ENCODE measurements around the gene EIF5A2.

The EIF5A2 gene

GRCh38 chr3:170858599-170858998 is 49.8 kb downstream of the EIF5A2 start:
- Histone ChIP-seq H4K91ac (ENCODE audit: low read length) (no peak overlapping the region), H2BK120ac (ENCODE audit: low read depth, low read length) (no peak overlapping the region), H2AK5ac (ENCODE audit: low read length, severe bottlenecking) (no peak overlapping the region), H3K27me3 (ENCODE audit: control insufficient read depth in 1 of 2, insufficient read depth in 1 of 2, low read length in 2 of 2) (no peaks in the 10 kb centered on the region), H3K27ac (ENCODE audit: low read length, poor library complexity, severe bottlenecking) (no peak overlapping the region), H3K36me3 (ENCODE audit: control insufficient read depth in 1 of 2, insufficient read depth in 2 of 2, low read depth in 1 of 2, low read length in 2 of 2) (no peaks in the 10 kb centered on the region), H2AFZ (ENCODE audit: low read depth, low read length) (no peak overlapping the region), H4K8ac (ENCODE audit: low read length) (no peak overlapping the region), H3K79me1 (replicated peaks; ENCODE audit: low read length, poor library complexity, severe bottlenecking) (no peaks in the 10 kb centered on the region), H2BK15ac (ENCODE audit: low read depth, poor library complexity, severe bottlenecking) (no peak overlapping the region), H3K14ac (ENCODE audit: low read length in 2 of 2) (no peak overlapping the region), H3K9ac (ENCODE audit: low read length) (no peak overlapping the region), H3K4me3 (ENCODE audit: insufficient read depth in 1 of 2, low read depth in 1 of 2, low read length in 2 of 2) (no peak overlapping the region), H3K18ac (ENCODE audit: low read depth in 1 of 2, low read length in 2 of 2) (no peak overlapping the region), H3K9me3 (ENCODE audit: control insufficient read depth, low read length) (no peaks in the 10 kb centered on the region), H3K4me1 (ENCODE audit: control insufficient read depth, insufficient read depth, low read depth, low read length) (no peaks in the 10 kb centered on the region), H3K4ac (ENCODE audit: low read depth in 1 of 2, low read length in 2 of 2) (no peak overlapping the region), H2BK5ac (ENCODE audit: low read depth, low read length, poor library complexity, severe bottlenecking) (no peak overlapping the region), H3K4me2 (ENCODE audit: low read length, poor library complexity, severe bottlenecking) (no peak overlapping the region), H2BK12ac (ENCODE audit: low read length in 2 of 2) (no peak overlapping the region), H3K23ac (ENCODE audit: low read length in 2 of 2) (no peak overlapping the region)
- no peak for DNase-seq
- 93% methylated on average over 5 of the region's 5 CpGs for WGBS

GRCh38 chr3:170852324-170852723 is 56.1 kb downstream of the EIF5A2 start:
- H3K27ac ChIP-seq (ENCODE audit: low read length, poor library complexity, severe bottlenecking), result no peak overlapping the region
- no peak overlapping the region for H3K4me2 ChIP-seq (ENCODE audit: low read length, poor library complexity, severe bottlenecking)
- H3K4me3 ChIP-seq (ENCODE audit: insufficient read depth in 1 of 2, low read depth in 1 of 2, low read length in 2 of 2), result no peak overlapping the region
- H3K9me3 ChIP-seq (ENCODE audit: control insufficient read depth, low read length), result no peaks in the 10 kb centered on the region
- no peaks in the 10 kb centered on the region for H3K27me3 ChIP-seq (ENCODE audit: control insufficient read depth in 1 of 2, insufficient read depth in 1 of 2, low read length in 2 of 2)
- no peaks in the 10 kb centered on the region for H3K4me1 ChIP-seq (ENCODE audit: control insufficient read depth, insufficient read depth, low read depth, low read length)
- no peak overlapping the region for H2BK15ac ChIP-seq (ENCODE audit: low read depth, poor library complexity, severe bottlenecking)
- no peaks in the 10 kb centered on the region for H3K79me1 ChIP-seq (replicated peaks; ENCODE audit: low read length, poor library complexity, severe bottlenecking)
- H3K4ac ChIP-seq (ENCODE audit: low read depth in 1 of 2, low read length in 2 of 2), result no peak overlapping the region
- H2BK5ac ChIP-seq (ENCODE audit: low read depth, low read length, poor library complexity, severe bottlenecking), result no peak overlapping the region
- H4K8ac ChIP-seq (ENCODE audit: low read length), result no peak overlapping the region
- no peak overlapping the region for H3K23ac ChIP-seq (ENCODE audit: low read length in 2 of 2)
- 71% methylated on average over 1 of the region's 4 CpGs for WGBS
- H4K91ac ChIP-seq (ENCODE audit: low read length), result no peak overlapping the region
- DNase-seq, result peak; percentile 72
- H2AFZ ChIP-seq (ENCODE audit: low read depth, low read length), result no peak overlapping the region
- H2AK5ac ChIP-seq (ENCODE audit: low read length, severe bottlenecking), result no peak overlapping the region
- H2BK120ac ChIP-seq (ENCODE audit: low read depth, low read length), result no peak overlapping the region
- no peak overlapping the region for H2BK12ac ChIP-seq (ENCODE audit: low read length in 2 of 2)
- H3K36me3 ChIP-seq (ENCODE audit: control insufficient read depth in 1 of 2, insufficient read depth in 2 of 2, low read depth in 1 of 2, low read length in 2 of 2), result no peaks in the 10 kb centered on the region
- no peak overlapping the region for H3K14ac ChIP-seq (ENCODE audit: low read length in 2 of 2)
- no peak overlapping the region for H3K18ac ChIP-seq (ENCODE audit: low read depth in 1 of 2, low read length in 2 of 2)
- no peak overlapping the region for H3K9ac ChIP-seq (ENCODE audit: low read length)

GRCh38 chr3:170848292-170848917 is 60.0 kb downstream of the EIF5A2 start:
- H2BK12ac ChIP-seq (ENCODE audit: low read length in 2 of 2), result no peak overlapping the region

GRCh38 chr3:170844377-170844776 is 64.1 kb downstream of the EIF5A2 start:
- H3K27me3 ChIP-seq (ENCODE audit: control insufficient read depth in 1 of 2, insufficient read depth in 1 of 2, low read length in 2 of 2), result no peaks in the 10 kb centered on the region
- no peak overlapping the region for H2BK5ac ChIP-seq (ENCODE audit: low read depth, low read length, poor library complexity, severe bottlenecking)
- H4K91ac ChIP-seq (ENCODE audit: low read length), result no peak overlapping the region
- H2BK12ac ChIP-seq (ENCODE audit: low read length in 2 of 2), result no peak overlapping the region
- H4K8ac ChIP-seq (ENCODE audit: low read length), result no peak overlapping the region
- no peaks in the 10 kb centered on the region for H3K36me3 ChIP-seq (ENCODE audit: control insufficient read depth in 1 of 2, insufficient read depth in 2 of 2, low read depth in 1 of 2, low read length in 2 of 2)
- no peaks in the 10 kb centered on the region for H3K4me1 ChIP-seq (ENCODE audit: control insufficient read depth, insufficient read depth, low read depth, low read length)
- no peak overlapping the region for H2BK120ac ChIP-seq (ENCODE audit: low read depth, low read length)
- no peak overlapping the region for H3K23ac ChIP-seq (ENCODE audit: low read length in 2 of 2)
- H3K4ac ChIP-seq (ENCODE audit: low read depth in 1 of 2, low read length in 2 of 2), result no peak overlapping the region
- H2BK15ac ChIP-seq (ENCODE audit: low read depth, poor library complexity, severe bottlenecking), result no peak overlapping the region
- no peak overlapping the region for H2AFZ ChIP-seq (ENCODE audit: low read depth, low read length)
- H2AK5ac ChIP-seq (ENCODE audit: low read length, severe bottlenecking), result no peak overlapping the region
- no peak overlapping the region for H3K9ac ChIP-seq (ENCODE audit: low read length)
- no peaks in the 10 kb centered on the region for H3K9me3 ChIP-seq (ENCODE audit: control insufficient read depth, low read length)
- no peak for DNase-seq
- H3K79me1 ChIP-seq (replicated peaks; ENCODE audit: low read length, poor library complexity, severe bottlenecking), result no peaks in the 10 kb centered on the region
- no peak overlapping the region for H3K18ac ChIP-seq (ENCODE audit: low read depth in 1 of 2, low read length in 2 of 2)
- no peak overlapping the region for H3K4me3 ChIP-seq (ENCODE audit: insufficient read depth in 1 of 2, low read depth in 1 of 2, low read length in 2 of 2)
- H3K27ac ChIP-seq (ENCODE audit: low read length, poor library complexity, severe bottlenecking), result no peak overlapping the region
- H3K14ac ChIP-seq (ENCODE audit: low read length in 2 of 2), result no peak overlapping the region
- no peak overlapping the region for H3K4me2 ChIP-seq (ENCODE audit: low read length, poor library complexity, severe bottlenecking)

More at GRCh38 chr3:170848292-170848917, 60.0 kb downstream of the EIF5A2 start:
- H3K23ac ChIP-seq (ENCODE audit: low read length in 2 of 2), result no peak overlapping the region
- H3K4ac ChIP-seq (ENCODE audit: low read depth in 1 of 2, low read length in 2 of 2), result no peak overlapping the region
- no peak overlapping the region for H4K91ac ChIP-seq (ENCODE audit: low read length)
- H2BK15ac ChIP-seq (ENCODE audit: low read depth, poor library complexity, severe bottlenecking), result no peak overlapping the region
- H3K18ac ChIP-seq (ENCODE audit: low read depth in 1 of 2, low read length in 2 of 2), result no peak overlapping the region
- peak; percentile 41 for DNase-seq
- no peaks in the 10 kb centered on the region for H3K79me1 ChIP-seq (replicated peaks; ENCODE audit: low read length, poor library complexity, severe bottlenecking)
- H3K27ac ChIP-seq (ENCODE audit: low read length, poor library complexity, severe bottlenecking), result no peak overlapping the region
- WGBS, result 92% methylated on average over 1 of the region's 2 CpGs
- H3K14ac ChIP-seq (ENCODE audit: low read length in 2 of 2), result no peak overlapping the region
- H4K8ac ChIP-seq (ENCODE audit: low read length), result no peak overlapping the region
- no peak overlapping the region for H2AFZ ChIP-seq (ENCODE audit: low read depth, low read length)
- no peak overlapping the region for H2BK120ac ChIP-seq (ENCODE audit: low read depth, low read length)
- no peak overlapping the region for H3K4me2 ChIP-seq (ENCODE audit: low read length, poor library complexity, severe bottlenecking)
- no peaks in the 10 kb centered on the region for H3K36me3 ChIP-seq (ENCODE audit: control insufficient read depth in 1 of 2, insufficient read depth in 2 of 2, low read depth in 1 of 2, low read length in 2 of 2)
- H3K27me3 ChIP-seq (ENCODE audit: control insufficient read depth in 1 of 2, insufficient read depth in 1 of 2, low read length in 2 of 2), result no peaks in the 10 kb centered on the region
- no peaks in the 10 kb centered on the region for H3K9me3 ChIP-seq (ENCODE audit: control insufficient read depth, low read length)
- H2BK5ac ChIP-seq (ENCODE audit: low read depth, low read length, poor library complexity, severe bottlenecking), result no peak overlapping the region
- H3K4me1 ChIP-seq (ENCODE audit: control insufficient read depth, insufficient read depth, low read depth, low read length), result no peaks in the 10 kb centered on the region
- H2AK5ac ChIP-seq (ENCODE audit: low read length, severe bottlenecking), result no peak overlapping the region
- H3K9ac ChIP-seq (ENCODE audit: low read length), result peak overlapping the region; percentile 39
- no peak overlapping the region for H3K4me3 ChIP-seq (ENCODE audit: insufficient read depth in 1 of 2, low read depth in 1 of 2, low read length in 2 of 2)
